B cell (primary cell): ENCODE data around the gene RHOV. TPM values are rescaled to one million over a fixed set of nuclear protein-coding genes. Genes with fewer than 3 reads are reported as not detected.

Experiments
- ATAC-seq: fragments of 200-7000 bp; cut with Tn5 transposase; one replicate; pipeline ENCODE4 v1.10.0; 2021; ENCODE audit warnings: low read depth, mild to moderate bottlenecking, moderate number of reproducible peaks, moderate library complexity
- CTCF ChIA-PET: fragments of 350-600 bp; sonication (Branson Sonifier 250); formaldehyde crosslinking; loops from one replicate; lab custom pipeline; 2021; ENCODE audit warnings: antibody characterized with exemption, inconsistent platforms; lab: Charles Lee
- POLR2A ChIA-PET: fragments of 350-600 bp; sonication (Branson Sonifier 250); formaldehyde crosslinking; loops from one replicate; lab custom pipeline; 2021; ENCODE audit warnings: antibody characterized with exemption; lab: Charles Lee
- DNase-seq: peaks from one replicate; pipeline ENCODE4 v3.0.0; 2013
- H2AFZ ChIP-seq: 2 replicates; pipeline ENCODE4 v1.6.1; 2012; ENCODE audit warnings: mild to moderate bottlenecking, low read depth, low read length; ENCODE audit not compliant: insufficient read depth, poor library complexity, severe bottlenecking
- H3K27ac ChIP-seq, 2 donors: 1 replicate in 1 of 2; 2 replicates in 1 of 2; pipeline ENCODE4 v1.5.1; 2012 to 2013; ENCODE audit warnings: low read length in 2 of 2, mild to moderate bottlenecking in 2 of 2, moderate library complexity in 1 of 2
- H3K27me3 ChIP-seq, 4 experiments: fragments of 200-600 bp in 1 of 4; sonication (generic) in 1 of 4; replicated peaks in 1 of 4; 1 replicate in 2 of 4; 2 replicates in 2 of 4; pipeline versions ENCODE4 v1.6.1 to v1.7.0; 2013 to 2016; ENCODE audit warnings: low read length in 3 of 4, mild to moderate bottlenecking in 2 of 4, mixed read lengths in 1 of 4, moderate library complexity in 1 of 4; ENCODE audit not compliant: insufficient read depth in 4 of 4, control insufficient read depth in 3 of 4; ENCODE audit errors: control extremely low read depth in 1 of 4
- H3K36me3 ChIP-seq, 2 experiments: replicated peaks in 1 of 2; 1 replicate in 1 of 2; 2 replicates in 1 of 2; pipeline versions ENCODE4 v1.6.1 to v1.7.1; 2013; ENCODE audit warnings: low read length in 1 of 2; ENCODE audit not compliant: insufficient read depth in 2 of 2, control insufficient read depth in 1 of 2; ENCODE audit errors: control extremely low read depth in 1 of 2, extremely low read depth in 1 of 2
- H3K4me1 ChIP-seq, 2 donors: fragments of 200-600 bp in 1 of 2; sonication (generic) in 1 of 2; 1 replicate in 1 of 2; 2 replicates in 1 of 2; pipeline versions ENCODE4 v1.5.1 to v1.6.1; 2013 to 2017; ENCODE audit warnings: low read length in 2 of 2; ENCODE audit not compliant: control insufficient read depth in 2 of 2, insufficient read depth in 2 of 2
- H3K4me2 ChIP-seq: replicated peaks from 2 replicates; pipeline ENCODE3; 2012; ENCODE audit warnings: mild to moderate bottlenecking, low read depth, low read length; ENCODE audit not compliant: poor library complexity, severe bottlenecking
- H3K4me3 ChIP-seq, 5 experiments: fragments of 200-600 bp in 1 of 5; sonication (generic) in 1 of 5; 1 replicate in 3 of 5; 2 replicates in 2 of 5; pipeline versions ENCODE4 v1.5.1 to v1.7.0; 2011 to 2016; ENCODE audit warnings: low read length in 4 of 5, mild to moderate bottlenecking in 4 of 5, low read depth in 2 of 5, control low read depth in 1 of 5, moderate library complexity in 1 of 5; ENCODE audit not compliant: insufficient read depth in 1 of 5; ENCODE audit errors: control extremely low read depth in 1 of 5, extremely low read depth in 1 of 5
- H3K79me2 ChIP-seq: fragments of 200-600 bp; sonication (generic); one replicate; pipeline ENCODE4 v1.6.0; 2016; ENCODE audit warnings: low read length; ENCODE audit not compliant: control insufficient read depth, insufficient read depth
- H3K9ac ChIP-seq: fragments of 200-600 bp; sonication (generic); 2 replicates; pipeline ENCODE4 v1.6.1; 2017; ENCODE audit warnings: mild to moderate bottlenecking, low read length, moderate library complexity
- H3K9me3 ChIP-seq, 3 donors: one replicate each; pipeline versions ENCODE4 v1.6.1 to v1.7.1; 2013; ENCODE audit warnings: low read length in 2 of 3; ENCODE audit not compliant: control insufficient read depth in 2 of 3, insufficient read depth in 1 of 3; ENCODE audit errors: control extremely low read depth in 1 of 3
- H4K20me1 ChIP-seq: 2 replicates; pipeline ENCODE4 v1.6.0; 2012; ENCODE audit warnings: mild to moderate bottlenecking, low read length; ENCODE audit not compliant: insufficient read depth, control insufficient read depth, poor library complexity, severe bottlenecking
- H3K27ac Mint-ChIP-seq: one replicate; pipeline ENCODE4 v1.8.0; 2021; ENCODE audit warnings: mixed read lengths
- H3K27me3 Mint-ChIP-seq: one replicate; pipeline ENCODE4 v1.8.0; 2021; ENCODE audit warnings: mixed read lengths
- H3K4me1 Mint-ChIP-seq: one replicate; pipeline ENCODE4 v1.8.0; 2021; ENCODE audit warnings: mixed read lengths
- H3K4me3 Mint-ChIP-seq: one replicate; pipeline ENCODE4 v1.8.0; 2021; ENCODE audit warnings: mixed read lengths
- H3K9me3 Mint-ChIP-seq: one replicate; pipeline ENCODE4 v1.8.0; 2022; ENCODE audit warnings: mixed read lengths; ENCODE audit not compliant: insufficient read depth
- EZH2 ChIP-seq: IDR thresholded peaks from 2 replicates; pipeline ENCODE4 v1.6.1; 2012; ENCODE audit warnings: borderline replicate concordance, low read depth, mild to moderate bottlenecking, moderate library complexity, low read length; ENCODE audit not compliant: insufficient read depth, poor library complexity, severe bottlenecking
- WGBS: methylation state at CpG from one replicate; pipeline ENCODE4 v1.1.5; 2013; ENCODE audit warnings: missing lambda C conversion rate; ENCODE audit not compliant: insufficient coverage; 5-methylcytosine and 5-hydroxymethylcytosine counted together
- intact Hi-C: fragments of 100-400 bp; cut with micrococcal nuclease; formaldehyde crosslinking; loops from one replicate; pipeline ENCODE4 v1.10.0; 2022
- polyA plus RNA-seq: library from polyadenylated mRNA; depleted of rRNA; stranded (reverse); fragments of >200 nt; gene quantifications from 2 replicates; pipeline ENCODE4 v1.2.3, GENCODE V29; 2012
- total RNA-seq, 2 donors: library from RNA; stranded (reverse); fragments of 120-200 nt in 1 of 2; gene quantifications; 1 replicate in 1 of 2; 2 replicates in 1 of 2; pipeline versions ENCODE4 v1.2.3 to v1.2.4, GENCODE V29; 2013 to 2022
- TF ChIP-seq, protein P1 (sequence below): fragments of 200-600 bp; IDR thresholded peaks from one replicate; pipeline ENCODE4 v1.8.0; 2022; ENCODE audit warnings: antibody characterized with exemption, mild to moderate bottlenecking

RHOV gene
- total and polyA plus RNA-seq, 2 donors (not counting 1 experiment from before 2014, with no cell fraction given) = 0.54 TPM; not detected in 1

GRCh38 chr15:40845036-40845435, 29.0 kb downstream of the RHOV start:
- H3K27me3 Mint-ChIP-seq = no peaks in the 10 kb centered on the region
- peak overlapping the region; percentile 94 for H3K4me3 Mint-ChIP-seq
- peak overlapping the region; percentile 92 for H3K27ac Mint-ChIP-seq
- peak overlapping the region; percentile 32 to 80 (median 72) for H3K4me3 ChIP-seq
- ChIA-PET CTCF (interaction anchor here (2.0 to 2.9 kb wide), 2 partner anchors 14 to 49 kb away, joined by 7 to 32 read pairs; partner anchors contain the start of gene VPS18), POLR2A (no interaction called here)
- no peak overlapping the region for H3K27ac ChIP-seq
- H3K4me2 ChIP-seq = peak overlapping the region; percentile 80
- no peaks in the 10 kb centered on the region for H3K9me3 ChIP-seq
- peaks cover 37% of the 10 kb centered on the region for H3K4me1 Mint-ChIP-seq
- peak overlapping the region; percentile 68 for H3K9ac ChIP-seq
- peaks cover 4% of the 10 kb centered on the region for H4K20me1 ChIP-seq
- H3K36me3 ChIP-seq = no peaks in the 10 kb centered on the region
- peaks cover 34 to 38% of the 10 kb centered on the region in 2 donors for H3K4me1 ChIP-seq
- no peak for ATAC-seq
- no peaks in the 10 kb centered on the region for H3K79me2 ChIP-seq
- intact Hi-C loops = no loop called here
- peak overlapping the region; percentile 84 for H2AFZ ChIP-seq
- no peak for TF ChIP-seq EZH2
- TF ChIP-seq, protein P1, sequence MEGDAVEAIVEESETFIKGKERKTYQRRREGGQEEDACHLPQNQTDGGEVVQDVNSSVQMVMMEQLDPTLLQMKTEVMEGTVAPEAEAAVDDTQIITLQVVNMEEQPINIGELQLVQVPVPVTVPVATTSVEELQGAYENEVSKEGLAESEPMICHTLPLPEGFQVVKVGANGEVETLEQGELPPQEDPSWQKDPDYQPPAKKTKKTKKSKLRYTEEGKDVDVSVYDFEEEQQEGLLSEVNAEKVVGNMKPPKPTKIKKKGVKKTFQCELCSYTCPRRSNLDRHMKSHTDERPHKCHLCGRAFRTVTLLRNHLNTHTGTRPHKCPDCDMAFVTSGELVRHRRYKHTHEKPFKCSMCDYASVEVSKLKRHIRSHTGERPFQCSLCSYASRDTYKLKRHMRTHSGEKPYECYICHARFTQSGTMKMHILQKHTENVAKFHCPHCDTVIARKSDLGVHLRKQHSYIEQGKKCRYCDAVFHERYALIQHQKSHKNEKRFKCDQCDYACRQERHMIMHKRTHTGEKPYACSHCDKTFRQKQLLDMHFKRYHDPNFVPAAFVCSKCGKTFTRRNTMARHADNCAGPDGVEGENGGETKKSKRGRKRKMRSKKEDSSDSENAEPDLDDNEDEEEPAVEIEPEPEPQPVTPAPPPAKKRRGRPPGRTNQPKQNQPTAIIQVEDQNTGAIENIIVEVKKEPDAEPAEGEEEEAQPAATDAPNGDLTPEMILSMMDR = no peak
- no peak for DNase-seq
- WGBS = 67% methylated on average over 6 of the region's 12 CpGs
- H3K9me3 Mint-ChIP-seq = no peaks in the 10 kb centered on the region
- no peaks in the 10 kb centered on the region for H3K27me3 ChIP-seq

DNA sequence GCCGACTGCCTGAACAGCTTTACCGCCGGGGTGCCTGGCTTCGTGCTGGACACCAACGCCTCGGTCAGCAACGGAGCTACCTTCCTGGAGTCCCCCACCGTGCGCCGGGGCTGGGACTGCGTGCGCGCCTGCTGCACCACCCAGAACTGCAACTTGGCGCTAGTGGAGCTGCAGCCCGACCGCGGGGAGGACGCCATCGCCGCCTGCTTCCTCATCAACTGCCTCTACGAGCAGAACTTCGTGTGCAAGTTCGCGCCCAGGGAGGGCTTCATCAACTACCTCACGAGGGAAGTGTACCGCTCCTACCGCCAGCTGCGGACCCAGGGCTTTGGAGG, 29.4 kb downstream of the RHOV start:
- peak; percentile 42 for ATAC-seq
- ChIA-PET CTCF (interaction anchor here (1.2 to 2.9 kb wide), 2 partner anchors 14 to 61 kb away, joined by 3 to 32 read pairs; no protein-coding TSS in a partner anchor), POLR2A (interaction anchor here (1.3 kb wide), 2 partner anchors 37 to 50 kb away, joined by 5 read pairs; partner anchors contain the start of genes DNAJC17, VPS18 and ZFYVE19)
- peak overlapping the region; percentile 32 to 80 (median 72) for H3K4me3 ChIP-seq
- peak overlapping the region; percentile 68 for H3K9ac ChIP-seq
- TF ChIP-seq, protein P1 = no peak
- TF ChIP-seq EZH2 = no peak
- intact Hi-C loops = loop anchor here (1.0 kb wide), 1 partner anchor 37 kb away; the partner anchor contains the start of genes DNAJC17 and ZFYVE19
- no peaks in the 10 kb centered on the region for H3K36me3 ChIP-seq
- peak overlapping the region; percentile 92 for H3K27ac Mint-ChIP-seq
- H3K4me3 Mint-ChIP-seq = peak overlapping the region; percentile 94
- DNase-seq = no peak
- H3K4me1 ChIP-seq = peaks cover 34 to 38% of the 10 kb centered on the region in 2 donors
- H3K4me2 ChIP-seq = peak overlapping the region; percentile 80
- H4K20me1 ChIP-seq = peaks cover 4% of the 10 kb centered on the region
- no peaks in the 10 kb centered on the region for H3K9me3 Mint-ChIP-seq
- no peaks in the 10 kb centered on the region for H3K79me2 ChIP-seq
- no peaks in the 10 kb centered on the region for H3K27me3 Mint-ChIP-seq
- peaks cover 37% of the 10 kb centered on the region for H3K4me1 Mint-ChIP-seq
- H3K27me3 ChIP-seq = no peaks in the 10 kb centered on the region
- no peaks in the 10 kb centered on the region for H3K9me3 ChIP-seq
- H3K27ac ChIP-seq = no peak overlapping the region
- WGBS = under 1% methylated on average over 18 of the region's 28 CpGs
- peak overlapping the region; percentile 84 for H2AFZ ChIP-seq
